CD4-positive, alpha-beta memory T cell (primary cell): ENCODE results near the gene ITPR3. TPM values are rescaled to one million over a fixed set of nuclear protein-coding genes. Genes with fewer than 3 reads are reported as not detected.
A peak's percentile ranks its signal among the peaks of the same experiment; 100 is the strongest.

Source experiments
- CTCF ChIA-PET: fragments of 350-600 bp; sonication (Branson Sonifier 250); formaldehyde crosslinking; loops from one replicate; lab custom pipeline; 2021; ENCODE audit warnings: inconsistent platforms; ENCODE audit not compliant: partially characterized antibody; lab: Charles Lee
- POLR2A ChIA-PET: fragments of 350-600 bp; sonication (Branson Sonifier 250); formaldehyde crosslinking; loops from one replicate; lab custom pipeline; 2021; ENCODE audit not compliant: partially characterized antibody; lab: Charles Lee
- DNase-seq, 5 donors: peaks; one replicate each; pipeline versions ENCODE4 v3.0.0 to v3.0.0-alpha.2; 2020 to 2022; ENCODE audit warnings: mixed read lengths in 1 of 5
- H3K27ac ChIP-seq: one replicate; pipeline ENCODE4 v1.7.0; 2013; ENCODE audit warnings: low read depth, low read length
- H3K27me3 ChIP-seq: 2 replicates; pipeline ENCODE4 v1.7.0; 2013; ENCODE audit warnings: mild to moderate bottlenecking, low read length, moderate library complexity; ENCODE audit not compliant: insufficient read depth
- H3K36me3 ChIP-seq: 2 replicates; pipeline ENCODE4 v1.7.0; 2013; ENCODE audit warnings: mild to moderate bottlenecking, low read length, moderate library complexity; ENCODE audit not compliant: insufficient read depth
- H3K4me1 ChIP-seq: 2 replicates; pipeline ENCODE4 v1.7.0; 2013; ENCODE audit warnings: mild to moderate bottlenecking, low read length, moderate library complexity; ENCODE audit not compliant: insufficient read depth
- H3K4me3 ChIP-seq, 2 donors: one replicate each; pipeline ENCODE4 v1.7.0; 2013; ENCODE audit warnings: low read length in 2 of 2, mild to moderate bottlenecking in 1 of 2
- H3K9me3 ChIP-seq, 2 donors: one replicate each; pipeline ENCODE4 v1.7.0; 2013; ENCODE audit warnings: low read length in 2 of 2, control low read depth in 1 of 2; ENCODE audit not compliant: control insufficient read depth in 1 of 2
- H3K27ac Mint-ChIP-seq, 7 donors: one replicate each; pipeline ENCODE4 v1.8.0; 2020 to 2021; ENCODE audit warnings: mixed read lengths in 7 of 7, mild to moderate bottlenecking in 6 of 7, inconsistent platforms in 3 of 7, moderate library complexity in 3 of 7
- H3K27me3 Mint-ChIP-seq, 2 donors: one replicate each; pipeline ENCODE4 v1.8.0; 2020 to 2021; ENCODE audit warnings: mixed read lengths in 2 of 2
- H3K36me3 Mint-ChIP-seq, 2 donors: one replicate each; pipeline ENCODE4 v1.8.0; 2020 to 2021; ENCODE audit warnings: mixed read lengths in 2 of 2, inconsistent platforms in 1 of 2, mild to moderate bottlenecking in 1 of 2
- H3K4me1 Mint-ChIP-seq, 4 donors: one replicate each; pipeline ENCODE4 v1.8.0; 2020 to 2021; ENCODE audit warnings: mixed read lengths in 4 of 4, mild to moderate bottlenecking in 1 of 4
- H3K4me3 Mint-ChIP-seq, 8 donors: one replicate each; pipeline ENCODE4 v1.8.0; 2020 to 2021; ENCODE audit warnings: mixed read lengths in 8 of 8, mild to moderate bottlenecking in 7 of 8, moderate library complexity in 6 of 8, inconsistent platforms in 3 of 8
- H3K9me3 Mint-ChIP-seq, 8 donors: one replicate each; pipeline ENCODE4 v1.8.0; 2020 to 2021; ENCODE audit warnings: mixed read lengths in 8 of 8, mild to moderate bottlenecking in 5 of 8, inconsistent platforms in 3 of 8, moderate library complexity in 1 of 8
- intact Hi-C: fragments of 100-400 bp; cut with micrococcal nuclease; formaldehyde crosslinking; loops from one replicate; pipeline ENCODE4 v1.15.1; 2023
- polyA plus RNA-seq, 2 donors: library from polyadenylated mRNA; unstranded; fragments of 300-500 nt; fragmentation: Illumina TruSeq; gene quantifications; one replicate each; pipeline ENCODE4 v1.2.3, GENCODE V29; 2021
- total RNA-seq, 2 experiments: library from RNA; stranded (reverse); gene quantifications; one replicate each; pipeline ENCODE4 v1.2.3, GENCODE V29; 2021

The ITPR3 gene
- total and polyA plus RNA-seq, 4 experiments from 2014 or later = 0.55 to 72.4 (median 39.7) TPM

GRCh38 chr6:33589731-33590530 is 31.2 kb upstream of the ITPR3 start:
- intact Hi-C loops = loop anchor here (1.0 to 5.0 kb wide), 3 partner anchors 42 to 562 kb away; no protein-coding TSS in a partner anchor
- Mint-ChIP-seq H3K36me3 (no peaks in the 10 kb centered on the region), H3K27me3 (no peaks in the 10 kb centered on the region), H3K27ac (peak overlapping the region in 2 of 7 donors; percentile 10 to 17), H3K4me3 (no peak overlapping the region), H3K4me1 (peaks cover 20 to 34% (median 28%) of the 10 kb centered on the region in 4 donors), H3K9me3 (no peaks in the 10 kb centered on the region)
- DNase-seq = peak in 3 of 5 donors; percentile 35 to 44 (median 37)
- peaks cover 28% of the 10 kb centered on the region for H3K4me1 ChIP-seq
- no peaks in the 10 kb centered on the region for H3K36me3 ChIP-seq
- CTCF ChIA-PET = interaction anchor here (0.7 to 1.9 kb wide), 19 partner anchors 10 to 154 kb away, joined by 3 to 17 read pairs (median 4); partner anchors contain the start of genes BAK1 and ITPR3
- POLR2A ChIA-PET = no interaction called here
- no peak overlapping the region for H3K4me3 ChIP-seq
- no peaks in the 10 kb centered on the region for H3K27me3 ChIP-seq
- H3K9me3 ChIP-seq = no peaks in the 10 kb centered on the region
- H3K27ac ChIP-seq = no peak overlapping the region

- H3K4me3 Mint-ChIP-seq = no peak overlapping the region
- POLR2A ChIA-PET = interaction anchor here (1.2 to 1.4 kb wide), 2 partner anchors 42 to 110 kb away, joined by 3 read pairs; no protein-coding TSS in a partner anchor
- no peaks in the 10 kb centered on the region for H3K9me3 ChIP-seq
These were observed 30.5 kb upstream of the ITPR3 start for GRCh38 chr6:33590531-33591198.

GRCh38 chr6:33591424-33592032 is 29.6 kb upstream of the ITPR3 start:
- H3K4me3 ChIP-seq = no peak overlapping the region
- Mint-ChIP-seq H3K4me3 (peak overlapping the region in 1 of 8 donors; percentile 29), H3K27ac (peak overlapping the region in 6 of 7 donors; percentile 4 to 84 (median 64)), H3K9me3 (no peaks in the 10 kb centered on the region), H3K4me1 (peaks cover 12 to 22% (median 18%) of the 10 kb centered on the region in 4 donors), H3K36me3 (no peaks in the 10 kb centered on the region), H3K27me3 (no peaks in the 10 kb centered on the region)
- ChIA-PET CTCF (interaction anchor here (0.6 to 4.0 kb wide), 9 partner anchors 10 to 274 kb away, joined by 3 to 24 read pairs (median 6); partner anchors contain the start of gene ZBTB22), POLR2A (interaction anchor here (1.0 to 2.6 kb wide), 7 partner anchors 21 to 162 kb away, joined by 3 to 24 read pairs (median 5); partner anchors contain the start of genes ITPR3 and UQCC2)
- no peaks in the 10 kb centered on the region for H3K36me3 ChIP-seq
- no peaks in the 10 kb centered on the region for H3K9me3 ChIP-seq
- no peaks in the 10 kb centered on the region for H3K27me3 ChIP-seq
- intact Hi-C loops = loop anchor here (2.0 kb wide), 1 partner anchor 29 kb away; the partner anchor contains the start of gene ITPR3
- H3K27ac ChIP-seq = no peak overlapping the region
- peaks cover 14% of the 10 kb centered on the region for H3K4me1 ChIP-seq
- DNase-seq = no peak

More at GRCh38 chr6:33590531-33591198, 30.5 kb upstream of the ITPR3 start:
- peak overlapping the region in 2 of 7 donors; percentile 32 to 84 for H3K27ac Mint-ChIP-seq
- Histone ChIP-seq H3K4me1 (peaks cover 21% of the 10 kb centered on the region), H3K36me3 (no peaks in the 10 kb centered on the region), H3K27me3 (no peaks in the 10 kb centered on the region), H3K27ac (no peak overlapping the region), H3K4me3 (no peak overlapping the region)
- intact Hi-C loops = no loop called here
- DNase-seq = no peak
- no peaks in the 10 kb centered on the region for H3K27me3 Mint-ChIP-seq
- peaks cover 17 to 29% (median 22%) of the 10 kb centered on the region in 4 donors for H3K4me1 Mint-ChIP-seq
- CTCF ChIA-PET = interaction anchor here (0.9 to 2.3 kb wide), 12 partner anchors 9 to 153 kb away, joined by 3 to 22 read pairs (median 8); no protein-coding TSS in a partner anchor
- H3K36me3 Mint-ChIP-seq = no peaks in the 10 kb centered on the region
- H3K9me3 Mint-ChIP-seq = no peaks in the 10 kb centered on the region

GRCh38 chr6:33592280-33592594 is 28.9 kb upstream of the ITPR3 start:
- no peak overlapping the region for H3K4me3 ChIP-seq
- POLR2A ChIA-PET = interaction anchor here (0.8 to 2.8 kb wide), 9 partner anchors 13 to 162 kb away, joined by 3 to 24 read pairs (median 5); partner anchors contain the start of genes BAK1, ITPR3 and UQCC2
- CTCF ChIA-PET = interaction anchor here (0.6 to 4.0 kb wide), 10 partner anchors 13 to 274 kb away, joined by 3 to 24 read pairs (median 5); partner anchors contain the start of genes BAK1 and ZBTB22

GRCh38 chr6:33592595-33593413 is 28.3 kb upstream of the ITPR3 start:
- intact Hi-C loops = loop anchor here (1.0 to 2.0 kb wide), 2 partner anchors 28 to 40 kb away; partner anchors contain the start of gene ITPR3

More at GRCh38 chr6:33592280-33592594, 28.9 kb upstream of the ITPR3 start:
- H3K27ac ChIP-seq = no peak overlapping the region
- H3K36me3 ChIP-seq = no peaks in the 10 kb centered on the region
- peaks cover 14% of the 10 kb centered on the region for H3K4me1 ChIP-seq
- peaks cover 12 to 20% (median 16%) of the 10 kb centered on the region in 4 donors for H3K4me1 Mint-ChIP-seq
- H3K9me3 ChIP-seq = no peaks in the 10 kb centered on the region
- H3K9me3 Mint-ChIP-seq = no peaks in the 10 kb centered on the region
- H3K27me3 Mint-ChIP-seq = no peaks in the 10 kb centered on the region
- H3K4me3 Mint-ChIP-seq = peak overlapping the region; percentile 67 to 91 (median 82)
- DNase-seq = no peak
- H3K27ac Mint-ChIP-seq = peak overlapping the region; percentile 75 to 96 (median 91)
- H3K27me3 ChIP-seq = no peaks in the 10 kb centered on the region
- intact Hi-C loops = loop anchor here (2.0 kb wide), 1 partner anchor 29 kb away; the partner anchor contains the start of gene ITPR3
- no peaks in the 10 kb centered on the region for H3K36me3 Mint-ChIP-seq

More at GRCh38 chr6:33592595-33593413, 28.3 kb upstream of the ITPR3 start:
- ChIA-PET CTCF (interaction anchor here (0.8 to 4.0 kb wide), 8 partner anchors 13 to 108 kb away, joined by 3 to 24 read pairs (median 5); partner anchors contain the start of gene BAK1), POLR2A (interaction anchor here (0.8 to 2.8 kb wide), 9 partner anchors 14 to 163 kb away, joined by 3 to 24 read pairs (median 5); partner anchors contain the start of genes BAK1, ITPR3 and UQCC2)
- Mint-ChIP-seq H3K36me3 (no peaks in the 10 kb centered on the region), H3K27ac (peak overlapping the region; percentile 75 to 96 (median 92)), H3K4me1 (peaks cover 12 to 26% (median 18%) of the 10 kb centered on the region in 4 donors), H3K27me3 (no peaks in the 10 kb centered on the region), H3K9me3 (no peaks in the 10 kb centered on the region), H3K4me3 (peak overlapping the region; percentile 67 to 91 (median 86))
- DNase-seq = peak; percentile 44 to 73 (median 46)
- Histone ChIP-seq H3K4me3 (peak overlapping the region; percentile 6 to 52), H3K27me3 (no peaks in the 10 kb centered on the region), H3K27ac (peak overlapping the region; percentile 17), H3K36me3 (no peaks in the 10 kb centered on the region), H3K4me1 (peaks cover 14% of the 10 kb centered on the region), H3K9me3 (no peaks in the 10 kb centered on the region)
